ENCODE data around the gene RPRD1B.

RPRD1B gene

DNA sequence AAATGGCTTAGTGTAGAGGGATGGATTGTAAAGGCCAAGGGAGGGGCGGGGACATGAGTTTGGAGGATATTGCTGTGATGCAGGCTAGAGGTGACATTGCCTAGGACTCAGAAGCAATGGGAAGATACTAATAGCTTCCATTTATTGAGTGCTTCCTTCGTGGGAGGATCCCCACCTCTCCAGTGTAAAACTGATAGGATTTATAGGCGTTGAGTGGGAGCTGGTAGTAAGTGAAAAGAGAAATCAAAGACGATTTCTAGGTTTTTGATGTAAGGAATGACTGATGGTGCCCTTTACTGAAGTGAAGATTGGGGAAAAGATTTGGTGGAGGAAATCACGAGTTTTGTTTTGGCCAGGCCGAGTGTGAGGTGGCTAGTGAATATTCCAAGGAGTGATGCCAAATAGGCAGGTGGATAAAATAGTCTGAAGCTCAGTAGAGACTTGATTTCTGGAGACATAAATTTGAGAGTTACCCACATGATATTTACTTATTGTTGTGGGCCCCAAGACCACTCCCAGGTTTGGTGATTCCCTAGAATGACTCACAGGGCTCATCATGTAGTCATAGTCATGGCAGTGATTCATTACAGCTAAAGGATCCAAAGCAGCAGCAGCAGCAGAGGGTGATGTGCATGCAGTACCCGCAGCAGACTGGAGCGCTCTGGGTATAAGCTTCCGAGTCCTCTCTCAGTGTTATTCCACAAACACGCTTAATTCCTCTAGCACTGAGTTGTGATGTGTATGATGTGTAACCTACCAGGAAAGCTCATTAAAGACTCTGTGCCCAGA is 10.2 kb downstream of the RPRD1B start:
- DNase-seq = no peak

DNA sequence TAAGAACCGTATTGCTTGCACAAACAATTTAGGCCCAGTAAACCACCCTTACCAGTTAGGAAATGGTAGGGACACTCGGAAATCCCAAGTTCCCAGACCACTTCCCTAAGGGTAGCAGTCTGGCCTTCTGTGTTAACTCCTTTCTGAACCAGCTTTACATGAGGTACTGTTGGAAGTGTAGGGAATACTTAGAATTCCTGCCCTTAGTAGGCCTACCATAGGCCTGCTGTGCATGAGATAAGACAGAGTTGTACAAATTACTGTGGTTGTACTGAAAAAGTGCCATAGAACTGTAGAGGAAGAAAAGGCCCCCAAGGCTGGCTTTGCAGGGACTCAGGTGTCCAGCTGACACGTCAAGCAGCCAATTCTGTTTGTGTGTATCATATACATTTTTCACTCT is 11.1 kb downstream of the RPRD1B start:
- DNase-seq = no peak

DNA sequence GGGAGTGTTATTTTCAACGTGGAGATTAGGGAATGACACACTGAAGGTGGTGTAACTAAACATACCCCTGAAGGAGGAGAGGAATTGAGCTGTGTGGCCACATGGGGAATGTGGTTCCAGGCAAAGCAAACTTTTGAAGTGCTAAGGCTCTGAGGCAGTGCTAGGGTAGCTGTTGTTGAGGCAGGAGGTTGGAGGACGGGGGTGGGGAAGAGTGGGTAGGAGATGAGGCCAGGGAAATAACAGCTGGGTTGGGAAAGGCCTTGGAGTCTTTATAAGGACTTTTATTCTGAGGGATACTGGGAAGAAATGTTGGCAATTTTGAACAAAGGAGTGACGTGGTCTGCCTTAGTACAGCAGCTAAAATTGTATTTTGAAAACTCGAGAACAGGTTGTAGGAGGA is 13.0 kb downstream of the RPRD1B start:
- DNase-seq = no peak

DNA sequence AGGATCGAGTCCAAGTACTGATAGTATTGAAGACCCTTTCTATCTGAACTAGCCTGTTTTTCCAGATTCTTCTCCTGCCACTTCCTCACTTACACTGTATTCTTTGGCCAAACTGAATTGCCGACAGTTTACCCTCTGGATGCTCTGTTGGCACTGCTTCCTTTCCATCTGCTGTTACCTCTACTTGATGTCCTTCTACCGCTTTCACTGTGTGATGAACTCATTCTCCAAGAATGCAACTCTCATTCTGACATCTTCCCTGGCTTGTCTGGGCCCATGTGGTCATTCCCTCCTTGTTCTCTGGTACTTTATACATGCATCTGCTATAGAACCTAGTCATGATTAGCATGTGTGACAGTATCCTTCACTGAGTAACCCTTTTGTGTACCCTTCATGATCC is 16.3 kb downstream of the RPRD1B start:
- DNase-seq = no peak

DNA sequence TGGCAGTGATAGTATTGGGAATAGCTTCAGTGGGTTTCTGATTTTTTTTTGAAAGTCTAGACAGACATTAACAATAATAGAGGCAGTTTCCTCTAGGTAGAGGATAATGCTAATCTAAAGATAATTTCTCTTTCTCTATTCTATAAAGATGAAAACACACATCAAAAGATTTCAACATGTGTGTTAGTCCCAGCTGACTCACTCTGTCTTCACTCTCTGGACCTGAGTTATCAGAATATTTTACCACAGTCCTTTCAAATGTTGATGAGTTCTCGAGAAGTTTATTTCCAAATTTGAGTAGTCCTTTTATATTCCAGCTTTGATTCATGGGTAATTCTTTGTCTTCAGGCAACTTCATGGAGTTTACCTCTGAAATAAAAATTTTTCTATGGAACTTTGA is 17.1 kb downstream of the RPRD1B start:
- no peak for DNase-seq

DNA sequence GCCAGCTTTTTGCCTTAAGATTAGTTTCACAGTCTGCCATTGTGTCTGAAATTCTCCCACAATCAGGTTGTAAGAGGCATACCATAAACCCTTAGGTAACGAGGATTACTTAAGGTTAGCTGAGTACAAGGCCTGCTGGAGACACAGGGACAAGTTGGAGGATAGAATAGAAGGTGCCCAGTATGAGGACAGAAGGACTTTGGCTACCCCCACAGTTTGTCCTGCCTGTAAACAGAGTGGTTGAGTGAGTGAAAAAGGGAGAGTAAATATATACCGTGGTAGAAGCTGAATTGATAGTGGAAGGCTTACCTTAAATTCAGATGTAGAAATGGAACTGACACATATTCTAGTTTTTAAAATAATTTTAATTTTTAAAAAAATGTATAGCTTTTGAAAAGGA is 19.3 kb downstream of the RPRD1B start:
- no peak for DNase-seq

DNA sequence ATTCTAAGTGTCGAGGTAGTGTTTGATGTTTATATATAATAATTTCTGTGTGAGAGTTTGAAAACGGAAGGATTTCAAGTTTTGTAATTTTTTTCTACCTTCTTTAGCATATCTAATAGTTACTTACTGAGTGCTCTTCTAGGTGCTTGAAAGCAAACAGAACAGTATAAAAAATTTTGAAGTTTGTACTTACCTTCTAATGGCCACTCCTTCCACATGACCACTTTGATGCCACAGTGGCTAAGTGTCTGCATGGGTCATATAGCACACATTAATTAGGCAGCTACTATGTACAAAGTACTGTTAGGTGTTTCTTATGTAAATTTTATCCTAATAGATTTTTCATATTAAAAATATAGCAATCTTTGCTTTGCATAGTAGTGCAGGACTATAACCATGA is 21.1 kb downstream of the RPRD1B start:
- DNase-seq = no peak

DNA sequence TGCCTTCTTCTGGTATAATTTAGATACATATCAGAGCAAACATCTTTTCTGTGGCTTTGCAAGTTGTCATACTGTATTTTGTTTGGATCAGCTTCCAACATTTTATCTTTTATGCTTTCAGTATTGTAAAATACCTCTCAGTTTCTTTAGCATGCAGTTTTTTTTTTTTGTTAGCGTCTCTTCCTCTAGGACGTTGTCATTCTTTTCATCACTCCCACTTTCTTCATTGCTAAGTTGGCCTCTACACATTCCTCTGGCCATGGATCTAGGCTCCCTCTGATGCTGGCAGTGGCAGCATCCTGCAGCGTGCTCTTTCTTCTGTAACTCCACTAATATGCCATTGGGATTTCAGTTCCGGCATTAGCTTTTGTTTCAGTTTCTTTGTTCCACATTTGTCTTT is 21.7 kb downstream of the RPRD1B start:
- DNase-seq = no peak

DNA sequence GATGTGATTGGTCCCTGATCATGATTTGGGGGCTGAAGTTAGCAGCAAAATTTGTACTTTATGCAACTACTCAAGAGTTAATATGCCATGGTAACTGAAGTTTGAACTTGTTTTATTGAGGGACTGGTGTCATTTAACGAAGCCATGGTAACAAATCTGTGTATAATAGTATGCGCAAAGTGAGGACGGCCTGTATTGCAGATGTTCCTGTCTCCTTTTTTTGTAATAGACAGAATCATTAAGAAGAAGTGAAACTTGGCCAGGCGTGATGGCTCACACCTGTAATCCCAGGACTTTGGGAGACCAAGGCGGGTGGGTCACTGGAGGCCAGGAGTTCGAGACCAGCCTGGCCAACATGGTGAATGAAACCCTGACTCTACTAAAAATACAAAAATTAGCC is 22.3 kb downstream of the RPRD1B start:
- no peak for DNase-seq

DNA sequence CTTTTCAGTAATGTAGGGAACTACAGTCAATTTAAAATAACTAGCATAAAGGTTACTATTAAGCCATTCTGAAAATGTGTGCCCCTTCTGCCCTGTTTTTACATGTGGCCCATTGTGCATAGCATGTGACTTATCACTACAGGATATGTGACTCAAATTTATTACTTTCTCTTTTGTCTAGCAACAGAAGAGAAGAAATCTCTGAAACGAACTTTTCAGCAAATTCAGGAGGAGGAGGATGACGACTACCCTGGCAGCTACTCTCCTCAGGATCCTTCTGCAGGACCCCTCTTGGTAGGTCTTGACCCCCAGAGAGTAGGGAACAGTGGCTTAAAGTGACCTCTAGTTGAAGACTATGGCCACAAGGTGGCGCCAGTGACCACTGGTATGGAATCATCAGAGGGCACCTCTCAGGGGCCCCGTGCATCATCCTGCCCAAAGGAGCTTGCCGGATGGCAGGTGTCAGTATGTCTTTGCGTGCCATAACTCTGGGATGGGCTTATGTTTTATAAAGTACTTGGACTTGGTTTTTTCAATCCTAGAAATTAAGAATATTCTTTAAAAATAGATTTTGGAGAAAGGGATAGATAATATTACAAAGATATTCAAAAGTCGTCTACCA is 23.9 kb downstream of the RPRD1B start:
- peak; percentile 55 for DNase-seq

DNA sequence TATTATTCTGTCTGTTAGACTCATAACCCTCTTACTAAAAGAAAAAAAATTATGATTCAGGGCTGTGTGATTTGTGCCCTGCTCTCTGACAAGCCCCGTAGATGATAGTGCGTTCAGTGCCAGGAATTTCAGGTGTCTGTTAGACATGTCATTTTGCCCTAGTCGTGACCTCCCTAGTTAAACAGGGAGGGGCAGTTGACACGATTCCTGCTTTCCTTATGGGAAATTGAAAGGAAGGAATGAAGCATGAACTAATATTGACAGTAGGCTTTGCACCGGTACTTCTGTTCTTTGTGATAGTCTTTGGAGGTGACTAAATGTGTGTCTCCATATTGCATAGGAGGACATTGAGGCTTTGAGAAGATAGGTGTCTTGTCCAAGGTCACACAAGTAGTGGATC is 26.3 kb downstream of the RPRD1B start:
- no peak for DNase-seq

DNA sequence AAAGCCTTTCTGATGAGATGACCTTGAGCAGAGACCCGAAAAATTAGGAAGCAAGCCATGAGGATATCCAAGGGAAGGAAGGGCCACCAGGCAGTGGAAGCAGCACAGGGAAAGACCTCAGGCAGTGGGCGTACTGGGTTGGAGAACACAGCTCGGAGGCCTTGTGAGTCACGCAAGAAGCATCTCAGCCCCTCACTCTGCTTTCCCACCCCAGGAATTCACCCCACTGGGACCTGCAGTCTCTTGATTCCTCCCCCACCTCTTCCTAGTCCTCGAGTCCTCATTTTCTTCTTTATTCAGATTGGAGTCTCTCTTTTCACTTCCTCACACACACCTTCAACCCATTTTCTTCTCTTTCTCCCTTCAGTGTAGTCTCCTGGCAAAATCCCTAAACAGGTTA is 27.0 kb downstream of the RPRD1B start:
- DNase-seq = no peak

DNA sequence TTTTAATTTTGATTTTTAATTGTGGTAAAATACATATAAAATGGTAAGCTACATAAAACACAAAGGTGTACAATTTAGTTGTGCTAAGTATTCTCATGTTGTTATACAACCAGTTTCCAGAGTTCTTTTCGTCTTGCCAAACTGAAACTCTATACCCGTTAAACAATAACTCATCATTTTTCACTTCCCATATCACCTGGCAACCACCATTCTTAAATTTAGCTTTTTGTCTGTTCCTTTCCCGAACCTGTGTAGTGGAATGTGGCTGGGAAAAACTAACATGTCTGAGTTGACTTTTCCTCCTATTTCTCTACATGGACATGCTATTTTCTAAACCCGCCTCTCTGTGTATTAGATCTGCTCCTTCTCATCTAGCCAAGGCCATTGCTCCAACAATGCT is 27.6 kb downstream of the RPRD1B start:
- DNase-seq = no peak

DNA sequence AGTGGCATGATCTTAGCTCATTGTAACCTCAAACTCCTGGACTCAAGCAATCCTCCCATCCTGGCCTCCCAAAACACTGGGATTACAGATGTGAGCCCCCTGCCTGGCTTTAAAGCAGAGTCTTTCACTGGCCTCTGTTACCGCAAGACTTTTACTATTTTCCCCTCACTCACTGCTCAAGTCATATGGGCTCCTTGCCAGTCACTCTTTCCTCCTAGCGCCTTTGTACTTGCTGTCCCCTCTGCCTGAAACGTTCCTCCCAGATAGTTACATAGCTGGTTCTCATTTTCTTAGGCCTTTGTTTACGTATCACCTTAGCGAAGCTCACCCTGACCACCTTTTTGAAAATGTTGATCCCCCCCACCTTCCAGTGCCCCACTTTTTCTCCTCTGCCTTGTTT is 29.3 kb downstream of the RPRD1B start:
- no peak for DNase-seq

DNA sequence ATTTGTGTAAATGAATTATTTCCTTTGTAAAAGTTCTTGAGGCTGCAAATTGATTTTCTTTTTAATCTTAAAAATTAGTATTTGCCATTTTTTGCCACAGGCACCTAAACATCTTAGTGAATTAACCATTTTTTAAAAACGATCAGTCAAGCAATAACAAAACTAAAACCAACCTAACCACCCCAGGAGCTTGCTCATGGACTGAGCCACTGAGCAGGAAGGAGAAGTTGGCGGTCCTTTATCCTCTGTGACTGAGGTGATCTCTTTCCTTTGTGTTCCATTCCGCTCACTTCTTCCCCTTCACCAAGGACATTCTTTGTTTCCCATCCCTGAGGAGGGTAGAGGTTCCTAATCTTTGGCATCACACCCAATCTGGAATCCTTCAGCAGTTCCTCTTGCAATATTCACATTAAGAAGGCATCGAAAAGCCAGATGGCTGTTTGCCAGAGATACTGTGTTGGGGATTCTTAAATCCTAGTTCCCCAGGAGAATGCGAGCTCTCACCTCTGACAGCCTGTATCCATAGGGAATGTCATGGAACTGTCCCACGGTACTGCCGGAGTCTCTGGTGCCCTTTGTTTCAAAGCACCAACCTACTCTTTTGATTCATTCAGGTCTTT is 30.5 kb downstream of the RPRD1B start:
- no peak for DNase-seq

DNA sequence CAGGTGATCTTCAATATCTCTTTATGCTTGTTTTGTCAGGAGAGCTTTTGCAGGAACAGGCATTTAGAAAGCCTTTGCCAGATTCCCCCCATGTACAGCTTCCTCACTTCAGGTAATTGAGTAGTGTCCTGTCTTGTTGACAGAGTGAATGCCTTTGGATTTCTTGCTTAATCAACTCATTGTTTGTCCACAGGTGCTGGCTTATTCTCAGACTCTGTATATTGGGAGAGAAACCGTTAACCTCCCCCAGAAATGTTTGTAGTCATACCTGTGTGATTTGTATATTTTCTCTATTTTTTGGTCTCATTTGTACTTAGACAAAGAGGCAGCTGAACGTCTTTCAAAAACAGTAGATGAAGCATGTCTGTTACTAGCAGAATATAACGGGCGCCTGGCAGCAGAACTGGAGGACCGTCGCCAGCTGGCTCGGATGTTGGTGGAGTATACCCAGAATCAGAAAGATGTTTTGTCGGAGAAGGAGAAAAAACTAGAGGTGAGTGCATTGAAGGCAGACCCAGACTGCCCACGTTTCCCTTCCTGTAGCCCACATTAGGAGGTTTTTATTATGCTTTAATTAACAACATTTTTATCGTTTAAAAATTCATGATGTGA is 32.3 kb downstream of the RPRD1B start:
- DNase-seq = no peak

DNA sequence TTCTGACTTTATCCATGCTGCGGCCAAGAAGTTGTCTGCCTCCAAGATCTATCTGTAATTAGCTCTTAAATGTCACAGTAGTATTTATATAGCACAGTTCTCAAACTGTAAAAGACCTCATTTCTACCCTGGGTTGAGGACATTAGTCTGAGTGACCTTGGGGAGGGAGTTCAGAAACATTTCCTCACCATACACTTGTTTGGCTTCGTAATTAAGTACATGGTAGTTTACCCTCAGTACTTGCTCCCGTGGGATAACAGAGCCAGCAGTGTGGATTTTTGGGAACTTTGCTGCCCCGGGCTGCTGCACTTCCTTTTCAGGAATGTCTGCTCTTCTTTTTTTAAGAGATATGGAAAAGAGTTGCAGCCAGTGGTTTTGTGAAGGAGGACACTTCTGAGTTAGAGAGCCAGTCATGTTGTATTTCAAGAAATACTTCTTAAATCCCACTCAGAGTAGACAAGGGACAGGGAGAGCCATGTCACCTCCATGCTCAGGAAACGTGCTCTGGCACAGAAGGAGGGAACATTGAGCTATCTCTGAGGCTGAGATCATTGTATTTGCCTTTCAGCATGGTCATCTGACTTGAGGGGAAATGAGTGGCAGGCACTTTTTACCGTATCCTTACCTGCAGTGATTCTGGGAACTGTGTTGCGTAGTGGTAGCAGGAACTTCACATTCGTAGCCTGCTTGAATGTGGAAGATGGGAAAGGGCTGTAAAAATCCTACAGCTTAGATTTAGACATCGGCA is 33.6 kb downstream of the RPRD1B start:
- no peak for DNase-seq

DNA sequence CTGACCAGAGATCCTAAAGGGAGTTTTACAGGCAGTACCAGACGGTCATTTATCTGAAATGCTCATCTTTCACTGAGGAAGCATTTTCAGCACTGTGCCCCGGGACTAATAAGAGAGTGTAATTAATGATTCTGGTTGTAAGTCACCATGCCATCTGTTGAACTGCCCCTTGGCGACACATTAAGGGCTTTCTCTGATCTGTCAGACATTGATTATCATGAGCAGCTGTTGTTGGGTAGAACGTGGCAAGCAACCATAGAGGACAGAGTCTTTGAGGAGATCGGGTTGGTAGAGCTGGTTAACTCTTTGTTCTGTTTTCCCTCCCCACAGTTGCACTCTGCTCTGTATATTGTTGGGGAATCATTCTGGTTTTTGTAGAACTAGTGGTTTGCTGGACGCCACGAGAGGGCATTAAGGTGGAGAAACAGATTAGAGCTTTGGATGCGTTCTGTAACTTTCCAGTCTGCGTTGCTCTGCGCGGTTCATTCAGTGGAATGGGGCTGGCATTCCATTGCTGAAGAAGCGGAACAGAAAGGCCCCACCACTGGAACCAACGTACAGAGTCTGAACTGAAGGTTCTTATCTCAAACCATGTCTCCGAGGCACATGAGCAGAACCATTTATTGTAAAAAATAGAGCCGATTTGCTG is 34.3 kb downstream of the RPRD1B start:
- DNase-seq = no peak

DNA sequence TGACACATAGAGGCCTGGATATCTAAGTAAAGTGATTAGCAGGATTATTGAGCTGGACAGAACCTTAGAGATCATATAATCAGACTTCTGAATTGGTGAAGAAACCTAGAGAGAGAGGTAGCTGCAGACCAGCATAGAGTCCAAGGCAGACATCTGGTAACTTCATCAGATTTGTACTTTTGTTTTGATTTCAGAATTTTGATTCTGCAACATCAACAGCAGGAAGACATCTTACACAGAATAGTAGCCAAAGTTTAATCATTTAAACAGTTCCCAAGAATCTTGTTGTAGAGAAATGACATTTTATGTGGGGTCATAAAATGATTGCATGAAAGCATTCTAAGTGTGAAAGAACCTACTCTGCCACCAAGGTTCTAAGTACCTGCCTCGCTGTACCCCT is 39.4 kb downstream of the RPRD1B start:
- no peak for DNase-seq

DNA sequence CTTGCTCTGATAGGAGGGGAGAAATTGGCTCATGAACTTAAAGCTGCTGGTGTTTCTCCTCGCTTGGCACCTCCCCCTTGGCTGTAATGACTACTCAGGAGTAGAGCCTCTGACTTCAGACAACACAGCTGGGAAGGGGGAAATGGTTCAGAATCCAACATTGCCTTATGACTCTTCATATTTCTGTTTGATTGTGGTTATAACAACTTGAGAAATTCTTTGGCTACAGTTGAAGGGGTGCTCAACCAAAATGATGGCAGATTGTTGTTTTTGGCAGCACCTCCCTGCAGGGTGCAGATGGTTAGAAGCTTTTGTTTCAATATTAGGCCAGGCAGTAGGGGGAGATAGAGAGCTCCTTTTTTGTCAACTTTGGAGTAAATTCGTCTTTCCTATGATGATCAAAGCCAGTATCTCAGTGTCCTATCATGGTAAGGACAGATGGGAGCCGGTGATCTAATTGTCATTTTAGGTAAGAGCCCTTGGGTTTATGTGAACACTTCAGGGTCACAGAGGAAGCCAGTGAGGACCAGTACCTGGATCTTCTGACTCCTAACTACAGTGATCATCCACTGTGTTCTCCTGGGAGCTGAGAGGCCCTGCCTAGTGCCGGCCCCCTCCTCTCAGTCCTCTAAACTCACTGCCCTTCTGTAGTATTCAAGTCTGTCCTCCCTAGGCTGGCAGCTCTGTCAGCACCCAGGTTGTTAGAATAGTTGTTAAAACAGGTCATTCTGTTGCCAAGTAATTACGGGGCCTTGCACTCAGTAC is 39.9 kb downstream of the RPRD1B start:
- no peak for DNase-seq

DNA sequence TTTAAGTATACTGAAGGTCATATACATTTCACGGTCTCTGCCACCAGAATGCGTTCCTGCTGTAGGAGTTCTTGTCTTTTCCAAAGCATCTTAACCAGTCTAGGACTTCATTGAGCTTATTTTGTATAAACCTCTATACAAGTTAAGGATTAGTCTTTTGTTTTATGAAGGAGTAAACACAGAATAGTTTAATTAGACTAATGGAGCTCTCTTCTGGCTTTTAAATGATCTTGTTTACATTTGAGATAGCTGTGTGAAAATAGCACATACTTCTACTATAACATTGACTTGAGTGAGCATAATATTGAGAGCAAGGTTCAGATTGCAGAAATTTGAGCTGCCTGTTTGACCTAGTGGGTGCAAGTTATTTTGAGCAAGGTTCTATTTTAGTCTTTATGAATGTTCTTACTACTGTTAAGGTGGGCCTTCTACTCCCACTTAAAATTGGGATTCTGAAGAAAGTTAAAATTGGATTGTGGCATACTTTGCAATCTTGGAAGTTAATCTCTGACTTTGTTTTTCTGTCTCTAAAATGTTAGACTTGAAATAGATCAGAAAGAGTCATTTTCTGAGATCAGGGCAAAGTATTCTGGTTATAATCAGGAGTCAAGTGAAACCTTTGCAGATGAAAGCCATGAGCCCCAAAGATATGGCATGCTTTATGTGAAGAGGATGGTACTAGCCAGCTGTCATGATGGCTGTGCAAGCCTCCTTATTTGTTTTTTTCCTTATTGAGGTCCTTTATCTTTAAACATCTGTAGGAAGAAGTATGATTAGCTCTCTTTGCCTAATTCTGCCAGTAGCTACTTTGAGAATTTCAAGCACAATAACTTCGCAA is 41.8 kb downstream of the RPRD1B start:
- no peak for DNase-seq
